ENCODE results near the gene ABCG1.

DNA sequence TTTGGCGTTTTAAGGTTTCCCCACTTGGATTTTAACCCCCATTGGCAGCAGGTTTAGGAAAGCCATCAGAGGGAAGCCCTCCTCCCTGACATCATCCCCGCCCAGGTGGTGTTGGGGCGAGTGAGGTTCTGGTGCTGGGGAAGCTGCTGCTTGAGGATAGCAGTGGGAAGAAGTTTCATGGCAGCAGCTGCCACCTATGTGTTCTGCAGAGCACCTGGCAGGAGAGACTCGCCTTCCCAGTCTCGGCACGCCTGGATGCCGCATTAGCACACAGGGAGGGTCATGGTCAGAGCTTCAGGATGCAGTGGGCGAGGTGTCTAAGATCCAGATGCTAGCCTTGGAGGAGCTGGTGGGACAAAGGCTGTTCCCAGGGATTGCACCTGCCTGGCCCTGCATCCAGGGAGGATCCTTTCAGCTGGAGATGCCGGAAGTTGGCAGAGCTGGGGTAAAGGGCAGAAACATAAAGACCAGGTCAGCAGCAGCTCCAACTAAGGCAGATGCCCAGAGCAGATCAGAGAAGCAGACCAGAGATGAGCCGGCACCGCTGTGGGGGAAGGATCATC, 33.9 kb downstream of the ABCG1 start:
- no peak for TF ChIP-seq EZH2phosphoT487 (IDR thresholded peaks at IDR 0.05; ENCODE audit: borderline replicate concordance, low read depth, low read length)
- TF ChIP-seq, protein P1, sequence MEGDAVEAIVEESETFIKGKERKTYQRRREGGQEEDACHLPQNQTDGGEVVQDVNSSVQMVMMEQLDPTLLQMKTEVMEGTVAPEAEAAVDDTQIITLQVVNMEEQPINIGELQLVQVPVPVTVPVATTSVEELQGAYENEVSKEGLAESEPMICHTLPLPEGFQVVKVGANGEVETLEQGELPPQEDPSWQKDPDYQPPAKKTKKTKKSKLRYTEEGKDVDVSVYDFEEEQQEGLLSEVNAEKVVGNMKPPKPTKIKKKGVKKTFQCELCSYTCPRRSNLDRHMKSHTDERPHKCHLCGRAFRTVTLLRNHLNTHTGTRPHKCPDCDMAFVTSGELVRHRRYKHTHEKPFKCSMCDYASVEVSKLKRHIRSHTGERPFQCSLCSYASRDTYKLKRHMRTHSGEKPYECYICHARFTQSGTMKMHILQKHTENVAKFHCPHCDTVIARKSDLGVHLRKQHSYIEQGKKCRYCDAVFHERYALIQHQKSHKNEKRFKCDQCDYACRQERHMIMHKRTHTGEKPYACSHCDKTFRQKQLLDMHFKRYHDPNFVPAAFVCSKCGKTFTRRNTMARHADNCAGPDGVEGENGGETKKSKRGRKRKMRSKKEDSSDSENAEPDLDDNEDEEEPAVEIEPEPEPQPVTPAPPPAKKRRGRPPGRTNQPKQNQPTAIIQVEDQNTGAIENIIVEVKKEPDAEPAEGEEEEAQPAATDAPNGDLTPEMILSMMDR (conservative IDR thresholded peaks at IDR 0.05; ENCODE audit: low read length), result no peak
